ENCODE measurements around the gene STAG3.

DNA sequence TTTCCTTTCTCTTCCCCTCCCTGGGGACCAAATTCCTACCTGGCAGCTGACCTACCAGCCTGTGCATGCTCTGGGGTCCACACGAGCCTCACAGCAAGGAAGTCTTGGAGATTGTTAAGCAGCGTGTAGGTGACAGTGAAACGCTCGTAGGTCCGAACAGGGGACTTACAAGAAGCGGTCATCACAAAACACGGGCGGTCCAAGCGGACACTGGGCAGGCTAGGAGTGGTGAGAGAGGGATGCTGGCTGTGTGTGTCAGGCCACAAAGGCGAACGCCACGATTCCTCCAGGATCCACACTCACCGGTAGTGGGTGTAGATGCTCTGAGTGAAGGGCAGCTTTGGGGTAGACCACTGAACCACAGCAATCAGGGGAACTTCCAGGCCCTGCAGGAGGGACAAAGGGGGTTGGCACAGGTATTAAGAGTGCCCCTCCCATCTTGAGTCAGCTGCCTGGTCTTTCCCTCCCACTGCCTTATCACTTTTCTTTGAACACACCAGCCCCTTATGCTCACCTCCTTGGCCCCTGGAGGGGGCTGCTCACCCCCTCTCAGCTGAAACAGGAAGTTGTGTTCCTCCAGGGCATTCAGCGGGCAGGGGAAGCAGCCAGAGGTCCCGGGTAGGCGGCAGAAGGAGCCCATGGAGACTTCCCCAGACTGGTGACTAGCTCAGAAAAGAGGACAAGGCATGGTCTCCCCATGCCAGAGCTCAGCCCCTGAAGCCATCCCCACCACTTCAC is 21.2 kb upstream of the STAG3 start:
- TF ChIP-seq, protein P1, sequence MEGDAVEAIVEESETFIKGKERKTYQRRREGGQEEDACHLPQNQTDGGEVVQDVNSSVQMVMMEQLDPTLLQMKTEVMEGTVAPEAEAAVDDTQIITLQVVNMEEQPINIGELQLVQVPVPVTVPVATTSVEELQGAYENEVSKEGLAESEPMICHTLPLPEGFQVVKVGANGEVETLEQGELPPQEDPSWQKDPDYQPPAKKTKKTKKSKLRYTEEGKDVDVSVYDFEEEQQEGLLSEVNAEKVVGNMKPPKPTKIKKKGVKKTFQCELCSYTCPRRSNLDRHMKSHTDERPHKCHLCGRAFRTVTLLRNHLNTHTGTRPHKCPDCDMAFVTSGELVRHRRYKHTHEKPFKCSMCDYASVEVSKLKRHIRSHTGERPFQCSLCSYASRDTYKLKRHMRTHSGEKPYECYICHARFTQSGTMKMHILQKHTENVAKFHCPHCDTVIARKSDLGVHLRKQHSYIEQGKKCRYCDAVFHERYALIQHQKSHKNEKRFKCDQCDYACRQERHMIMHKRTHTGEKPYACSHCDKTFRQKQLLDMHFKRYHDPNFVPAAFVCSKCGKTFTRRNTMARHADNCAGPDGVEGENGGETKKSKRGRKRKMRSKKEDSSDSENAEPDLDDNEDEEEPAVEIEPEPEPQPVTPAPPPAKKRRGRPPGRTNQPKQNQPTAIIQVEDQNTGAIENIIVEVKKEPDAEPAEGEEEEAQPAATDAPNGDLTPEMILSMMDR (IDR thresholded peaks at IDR 0.05), result no peak
- TF ChIP-seq EP300 (IDR thresholded peaks at IDR 0.05) (no peak), POLR2A (IDR thresholded peaks at IDR 0.05) (no peak)
